22Rv1 (cell line): Measurements from ENCODE around the gene DPP6.

Experiments
- CTCF ChIP-seq: fragments of 450-650 bp; IDR thresholded peaks from 2 replicates; pipeline ENCODE4 v1.5.1; 2017; ENCODE audit warnings: mild to moderate bottlenecking
- ZFX ChIP-seq: fragments of 450-650 bp; IDR thresholded peaks from 2 replicates; pipeline ENCODE4 v1.6.1; 2017; ENCODE audit warnings: antibody characterized with exemption, borderline replicate concordance

- TF ChIP-seq CTCF (no peak), ZFX (no peak)
These were observed 633.3 kb downstream of the DPP6 start for GRCh38 chr7:154685564-154685901.
